ENCODE data around the gene USH2A.

The USH2A gene

DNA sequence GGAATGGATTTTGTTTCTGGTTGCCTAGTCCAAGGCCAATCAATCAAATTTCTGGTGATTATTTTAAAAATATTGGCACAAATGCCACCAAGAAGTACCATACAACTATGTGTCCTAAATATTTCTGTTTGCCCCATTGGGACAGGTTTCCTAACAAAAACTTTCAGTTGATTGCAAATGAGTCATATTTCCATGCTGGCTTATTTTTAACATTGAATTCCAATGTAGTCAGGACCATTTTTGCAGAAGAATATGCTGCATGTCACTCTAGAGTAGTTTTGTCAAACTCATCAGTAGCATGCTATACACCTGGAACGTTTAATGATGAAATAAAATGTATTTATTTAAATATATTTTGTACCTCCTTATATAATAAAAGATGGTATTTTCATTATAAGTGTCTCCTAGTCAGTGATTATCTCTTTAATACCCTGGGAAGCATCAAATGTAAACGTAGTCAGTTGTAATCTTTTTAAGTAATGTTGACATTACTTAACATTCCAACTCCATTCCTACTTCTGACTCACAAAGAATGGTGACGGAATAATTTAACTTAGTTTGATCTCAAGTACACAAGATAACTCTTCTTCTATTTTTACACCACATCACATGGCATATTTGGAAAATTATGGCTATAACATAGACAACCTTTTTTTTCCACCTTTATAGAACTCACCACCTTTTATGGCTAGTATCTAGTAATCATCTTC is 39.0 kb upstream of the USH2A start:
- Histone ChIP-seq H3K4me3 (ENCODE audit: low read length) (no peak overlapping the region), H3K4me2 (ENCODE audit: low read depth, low read length) (no peak overlapping the region)

GRCh38 chr1:216461466-216461865 is 38.2 kb upstream of the USH2A start:
- Histone ChIP-seq H3K9me2 (replicated peaks; ENCODE audit: insufficient read depth, low read length) (no peaks in the 10 kb centered on the region), H3K9ac (ENCODE audit: low read length) (no peak overlapping the region), H2AFZ (ENCODE audit: low read length) (no peak overlapping the region), H3K4me2 (ENCODE audit: low read depth, low read length) (no peak overlapping the region), H4K20me1 (ENCODE audit: insufficient read depth, low read length) (no peaks in the 10 kb centered on the region), H3K27me3 (replicated peaks; ENCODE audit: insufficient read depth, low read length) (no peaks in the 10 kb centered on the region), H3K9me3 (replicated peaks; ENCODE audit: insufficient read depth, low read length) (no peaks in the 10 kb centered on the region), H3K4me1 (ENCODE audit: low read length) (no peaks in the 10 kb centered on the region), H3K27ac (ENCODE audit: low read length) (no peak overlapping the region), H3K79me2 (ENCODE audit: low read length) (no peaks in the 10 kb centered on the region), H3K36me3 (replicated peaks; ENCODE audit: insufficient read depth, low read length) (no peaks in the 10 kb centered on the region), H3F3A (ENCODE audit: insufficient read depth, low read length) (no peaks in the 10 kb centered on the region), H3K4me3 (ENCODE audit: low read length) (no peak overlapping the region)
- TF ChIP-seq EZH2phosphoT487 (IDR thresholded peaks at IDR 0.05; ENCODE audit: low read length) (no peak), CTCF (IDR thresholded peaks at IDR 0.05; ENCODE audit: low read length) (no peak), EZH2 (optimal IDR thresholded peaks at IDR 0.05; ENCODE audit: low read depth, low read length) (no peak)
- no peak for DNase-seq

More for the DNA sequence above, 39.0 kb upstream of the USH2A start:
- H3K36me3 ChIP-seq (replicated peaks; ENCODE audit: insufficient read depth, low read length), result no peaks in the 10 kb centered on the region
- H3F3A ChIP-seq (ENCODE audit: insufficient read depth, low read length), result no peaks in the 10 kb centered on the region
- H3K27ac ChIP-seq (ENCODE audit: low read length), result no peak overlapping the region
- no peaks in the 10 kb centered on the region for H3K79me2 ChIP-seq (ENCODE audit: low read length)
- H2AFZ ChIP-seq (ENCODE audit: low read length), result no peak overlapping the region
- H3K9me3 ChIP-seq (replicated peaks; ENCODE audit: insufficient read depth, low read length), result no peaks in the 10 kb centered on the region
- H3K9me2 ChIP-seq (replicated peaks; ENCODE audit: insufficient read depth, low read length), result no peaks in the 10 kb centered on the region
- H3K4me1 ChIP-seq (ENCODE audit: low read length), result no peaks in the 10 kb centered on the region
- no peaks in the 10 kb centered on the region for H4K20me1 ChIP-seq (ENCODE audit: insufficient read depth, low read length)
- H3K27me3 ChIP-seq (replicated peaks; ENCODE audit: insufficient read depth, low read length), result no peaks in the 10 kb centered on the region
- no peak for TF ChIP-seq EZH2 (optimal IDR thresholded peaks at IDR 0.05; ENCODE audit: low read depth, low read length)
- TF ChIP-seq EZH2phosphoT487 (IDR thresholded peaks at IDR 0.05; ENCODE audit: low read length), result no peak
- no peak for TF ChIP-seq CTCF (IDR thresholded peaks at IDR 0.05; ENCODE audit: low read length)
- DNase-seq, result no peak
- no peak overlapping the region for H3K9ac ChIP-seq (ENCODE audit: low read length)

GRCh38 chr1:216459651-216460207 is 36.5 kb upstream of the USH2A start:
- H3K9me2 ChIP-seq (replicated peaks; ENCODE audit: insufficient read depth, low read length), result no peaks in the 10 kb centered on the region
- H3K4me2 ChIP-seq (ENCODE audit: low read depth, low read length), result no peak overlapping the region
- no peaks in the 10 kb centered on the region for H3K79me2 ChIP-seq (ENCODE audit: low read length)
- H3F3A ChIP-seq (ENCODE audit: insufficient read depth, low read length), result no peaks in the 10 kb centered on the region
- H3K36me3 ChIP-seq (replicated peaks; ENCODE audit: insufficient read depth, low read length), result no peaks in the 10 kb centered on the region
- H3K9ac ChIP-seq (ENCODE audit: low read length), result no peak overlapping the region
- H3K27me3 ChIP-seq (replicated peaks; ENCODE audit: insufficient read depth, low read length), result no peaks in the 10 kb centered on the region
- H3K27ac ChIP-seq (ENCODE audit: low read length), result no peak overlapping the region
- no peaks in the 10 kb centered on the region for H3K4me1 ChIP-seq (ENCODE audit: low read length)
- no peaks in the 10 kb centered on the region for H3K9me3 ChIP-seq (replicated peaks; ENCODE audit: insufficient read depth, low read length)
- H4K20me1 ChIP-seq (ENCODE audit: insufficient read depth, low read length), result no peaks in the 10 kb centered on the region
- no peak overlapping the region for H3K4me3 ChIP-seq (ENCODE audit: low read length)
- DNase-seq, result no peak
- H2AFZ ChIP-seq (ENCODE audit: low read length), result no peak overlapping the region
- TF ChIP-seq EZH2phosphoT487 (IDR thresholded peaks at IDR 0.05; ENCODE audit: low read length) (no peak), CTCF (IDR thresholded peaks at IDR 0.05; ENCODE audit: low read length) (no peak), EZH2 (optimal IDR thresholded peaks at IDR 0.05; ENCODE audit: low read depth, low read length) (no peak)
